HG02678 (cell line): ENCODE data around the gene SHMT2.

ENCODE experiments used
- ATAC-seq: cut with Tn5 transposase; IDR thresholded peaks from one replicate; pipeline ENCODE4 v1.9.1; 2021; ENCODE audit warnings: mild to moderate bottlenecking, moderate library complexity; ENCODE audit not compliant: unreplicated experiment

Gene SHMT2

GRCh38 chr12:57196956-57197355 is 32.6 kb upstream of the SHMT2 start:
- ATAC-seq, result no peak

DNA sequence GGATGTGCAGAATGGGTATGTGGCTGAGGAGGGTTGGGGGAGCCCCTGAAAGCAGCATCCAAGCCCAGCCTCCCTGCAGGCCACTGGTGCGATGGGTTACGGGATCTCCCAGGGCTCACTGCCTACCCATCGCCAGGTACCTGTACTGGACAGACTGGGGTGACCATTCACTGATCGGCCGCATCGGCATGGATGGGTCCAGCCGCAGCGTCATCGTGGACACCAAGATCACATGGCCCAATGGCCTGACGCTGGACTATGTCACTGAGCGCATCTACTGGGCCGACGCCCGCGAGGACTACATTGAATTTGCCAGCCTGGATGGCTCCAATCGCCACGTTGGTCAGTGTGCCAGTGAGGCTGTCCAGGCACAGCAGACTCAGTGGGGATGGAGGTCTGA is 31.2 kb upstream of the SHMT2 start:
- ATAC-seq, result no peak

DNA sequence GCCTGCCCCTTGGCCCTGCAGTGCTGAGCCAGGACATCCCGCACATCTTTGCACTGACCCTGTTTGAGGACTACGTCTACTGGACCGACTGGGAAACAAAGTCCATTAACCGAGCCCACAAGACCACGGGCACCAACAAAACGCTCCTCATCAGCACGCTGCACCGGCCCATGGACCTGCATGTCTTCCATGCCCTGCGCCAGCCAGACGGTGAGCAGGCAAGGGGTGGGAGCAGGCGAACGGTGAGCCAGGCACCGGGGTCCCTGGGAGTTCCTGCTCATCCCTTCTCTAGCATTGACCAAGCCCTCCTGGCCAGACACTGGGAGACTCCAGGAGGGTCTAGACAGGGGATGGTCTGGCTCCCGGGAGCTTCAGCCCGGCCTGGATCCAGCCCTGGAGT is 30.3 kb upstream of the SHMT2 start:
- ATAC-seq, result no peak

DNA sequence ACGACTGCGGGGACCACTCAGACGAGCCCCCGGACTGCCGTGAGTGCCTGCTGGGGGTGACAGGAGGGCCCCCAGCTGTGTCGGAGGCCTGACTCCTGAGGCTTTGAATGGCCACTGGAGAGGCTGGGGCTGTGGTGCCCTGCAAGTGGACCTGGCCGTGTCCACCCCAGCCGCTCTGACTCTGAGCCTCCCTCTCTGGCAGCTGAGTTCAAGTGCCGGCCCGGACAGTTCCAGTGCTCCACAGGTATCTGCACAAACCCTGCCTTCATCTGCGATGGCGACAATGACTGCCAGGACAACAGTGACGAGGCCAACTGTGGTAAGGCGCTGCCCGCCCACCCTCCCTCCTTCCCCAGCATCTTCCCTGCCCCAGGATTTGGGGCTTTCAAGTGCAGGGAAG is 29.0 kb upstream of the SHMT2 start:
- no peak for ATAC-seq

- no peak for ATAC-seq
Measured at GRCh38 chr12:57201219-57201618, 28.3 kb upstream of the SHMT2 start.

DNA sequence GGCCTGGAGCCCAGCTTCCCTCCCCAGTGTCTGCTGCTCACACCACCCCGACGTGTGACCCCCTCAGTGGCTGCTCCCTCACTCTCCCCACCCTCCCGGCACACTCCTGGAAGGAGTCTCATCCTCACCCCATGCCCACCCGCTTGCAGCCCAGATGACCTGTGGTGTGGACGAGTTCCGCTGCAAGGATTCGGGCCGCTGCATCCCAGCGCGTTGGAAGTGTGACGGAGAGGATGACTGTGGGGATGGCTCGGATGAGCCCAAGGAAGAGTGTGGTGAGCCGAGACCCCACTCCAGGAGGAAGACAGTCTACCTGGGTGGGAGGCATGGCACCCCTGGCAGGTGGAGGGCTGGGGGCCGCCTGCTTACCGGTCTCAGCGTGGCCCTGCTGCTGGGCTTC is 27.9 kb upstream of the SHMT2 start:
- ATAC-seq, result no peak

GRCh38 chr12:57202321-57202720 is 27.2 kb upstream of the SHMT2 start:
- ATAC-seq, result no peak

- ATAC-seq, result no peak
Measured at GRCh38 chr12:57203201-57203600, 26.3 kb upstream of the SHMT2 start.

DNA sequence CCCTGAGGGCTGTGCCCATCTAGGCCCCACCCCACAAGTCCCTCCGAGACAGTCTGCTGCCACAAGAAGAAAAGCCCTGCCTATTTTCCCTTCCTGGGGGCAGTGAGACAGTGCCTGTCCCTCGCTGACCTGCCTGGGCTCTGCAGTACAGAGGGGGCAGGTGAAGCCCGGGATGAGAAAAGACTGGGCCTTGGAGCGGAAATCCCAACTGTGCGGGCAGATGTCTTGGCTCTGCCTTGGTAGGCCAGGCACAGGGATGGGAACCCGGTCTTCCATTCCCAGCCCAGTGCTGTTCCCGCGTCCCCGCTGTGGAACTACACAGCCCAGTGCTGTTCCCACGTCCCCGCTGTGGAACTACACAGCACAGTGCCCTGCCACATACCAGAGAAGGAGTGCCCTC is 25.7 kb upstream of the SHMT2 start:
- no peak for ATAC-seq

DNA sequence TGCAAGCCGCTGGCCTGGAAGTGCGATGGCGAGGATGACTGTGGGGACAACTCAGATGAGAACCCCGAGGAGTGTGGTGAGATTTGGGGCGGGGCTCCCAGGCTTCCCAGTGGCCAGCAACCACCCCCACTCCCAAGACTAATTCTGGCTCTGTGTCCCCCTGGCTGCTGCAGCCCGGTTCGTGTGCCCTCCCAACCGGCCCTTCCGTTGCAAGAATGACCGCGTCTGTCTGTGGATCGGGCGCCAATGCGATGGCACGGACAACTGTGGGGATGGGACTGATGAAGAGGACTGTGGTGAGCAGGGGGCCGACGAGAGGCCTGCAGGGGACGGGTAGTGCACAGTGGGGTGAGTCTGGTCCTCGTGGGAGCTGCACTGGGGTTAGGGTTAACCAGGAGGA is 25.1 kb upstream of the SHMT2 start:
- no peak for ATAC-seq

- ATAC-seq, result no peak
Measured at GRCh38 chr12:57205186-57205585, 24.3 kb upstream of the SHMT2 start.

DNA sequence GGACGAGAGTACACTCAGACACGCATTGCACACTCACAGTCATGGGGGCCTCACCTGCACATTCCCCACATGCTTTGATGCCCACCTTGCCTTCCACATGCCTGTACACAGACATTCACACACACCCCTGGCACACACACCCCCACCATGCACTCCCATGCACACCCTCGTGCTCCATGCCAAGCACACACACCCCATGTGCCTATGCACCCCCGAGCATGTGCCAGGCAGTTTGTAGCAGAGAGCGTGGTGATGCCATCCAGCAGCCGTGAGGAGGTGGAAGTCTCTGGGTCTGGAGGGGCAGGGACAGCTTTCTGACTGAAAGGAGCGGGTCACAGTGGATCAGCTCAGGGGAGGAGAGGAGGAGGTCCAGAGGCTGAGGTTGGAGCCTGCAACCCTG is 23.6 kb upstream of the SHMT2 start:
- no peak for ATAC-seq

- ATAC-seq, result no peak
Measured at GRCh38 chr12:57207731-57208630, 21.5 kb upstream of the SHMT2 start.

- ATAC-seq, result no peak
Measured at GRCh38 chr12:57208631-57209282, 20.8 kb upstream of the SHMT2 start.

GRCh38 chr12:57209916-57210315 is 19.6 kb upstream of the SHMT2 start:
- ATAC-seq, result no peak

GRCh38 chr12:57210461-57210860 is 19.1 kb upstream of the SHMT2 start:
- no peak for ATAC-seq

GRCh38 chr12:57210926-57211692 is 18.4 kb upstream of the SHMT2 start:
- no peak for ATAC-seq

DNA sequence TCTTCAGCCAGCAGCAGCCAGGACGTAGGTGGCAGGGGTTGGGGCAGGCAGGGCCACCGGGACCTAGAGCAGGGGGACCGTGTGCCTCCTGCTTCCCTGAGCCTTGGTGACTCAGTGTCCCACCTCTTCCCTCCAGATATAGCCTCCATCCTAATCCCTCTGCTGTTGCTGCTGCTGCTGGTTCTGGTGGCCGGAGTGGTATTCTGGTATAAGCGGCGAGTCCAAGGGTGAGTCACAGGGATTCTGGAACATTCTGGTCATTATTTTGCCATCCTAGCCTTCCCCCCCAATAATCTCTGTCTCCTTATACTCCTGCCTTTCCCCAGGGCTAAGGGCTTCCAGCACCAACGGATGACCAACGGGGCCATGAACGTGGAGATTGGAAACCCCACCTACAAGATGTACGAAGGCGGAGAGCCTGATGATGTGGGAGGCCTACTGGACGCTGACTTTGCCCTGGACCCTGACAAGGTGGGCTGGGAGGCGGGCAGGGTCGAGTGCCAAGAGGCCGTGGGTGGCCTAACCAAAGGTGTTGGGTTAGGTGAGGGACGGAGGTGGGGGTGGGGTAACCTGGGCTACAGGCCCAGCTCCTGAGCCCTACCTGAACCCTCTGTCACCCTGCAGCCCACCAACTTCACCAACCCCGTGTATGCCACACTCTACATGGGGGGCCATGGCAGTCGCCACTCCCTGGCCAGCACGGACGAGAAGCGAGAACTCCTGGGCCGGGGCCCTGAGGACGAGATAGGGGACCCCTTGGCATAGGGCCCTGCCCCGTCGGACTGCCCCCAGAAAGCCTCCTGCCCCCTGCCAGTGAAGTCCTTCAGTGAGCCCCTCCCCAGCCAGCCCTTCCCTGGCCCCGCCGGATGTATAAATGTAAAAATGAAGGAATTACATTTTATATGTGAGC is 17.5 kb upstream of the SHMT2 start:
- no peak for ATAC-seq

GRCh38 chr12:57212701-57213057 is 16.8 kb upstream of the SHMT2 start:
- ATAC-seq, result no peak

GRCh38 chr12:57213058-57213715 is 16.3 kb upstream of the SHMT2 start:
- no peak for ATAC-seq
